Measurements from ENCODE around the gene SNX5. TPM values are rescaled to one million over a fixed set of nuclear protein-coding genes. Genes with fewer than 3 reads are reported as not detected.

The SNX5 gene
- total RNA-seq: 130 to 134 TPM (median 133 TPM) in 3 replicates

- Mint-ChIP-seq H3K4me1 (peaks cover 76% of the 10 kb centered on the region), H3K27ac (peak within 1 kb of the TSS; percentile 99), H3K36me3 (peaks cover 1% of the 10 kb centered on the region), H3K9me3 (no peaks in the 10 kb centered on the region), H3K27me3 (ENCODE audit: low read depth) (no peaks in the 10 kb centered on the region), H3K4me3 (peak within 1 kb of the TSS; percentile 93)
- DNase-seq (ENCODE audit: low spot score in 2 of 2, unreplicated experiment in 2 of 2): peak; percentile 98 to 99
- TF ChIP-seq CTCF (IDR thresholded peaks at IDR 0.05; ENCODE audit: unreplicated experiment): peak; percentile 5
Observed at GRCh38 chr20:17968366-17969277, at the start of gene SNX5, which contains the start of gene MGME1. TSS of gene SNX5 (minus strand) at chr20:17968794. CDS start at chr20:17968425, 369 bp downstream. TSS of gene MGME1 (plus strand) at chr20:17969018. CDS start at chr20:17969860, 842 bp downstream.

GRCh38 chr20:18018100-18018499 is 49.5 kb upstream of the SNX5 start:
- no peaks in the 10 kb centered on the region for H3K9me3 Mint-ChIP-seq
- TF ChIP-seq CTCF (IDR thresholded peaks at IDR 0.05; ENCODE audit: unreplicated experiment): no peak
- H3K36me3 Mint-ChIP-seq: peaks cover 19% of the 10 kb centered on the region
- no peaks in the 10 kb centered on the region for H3K4me1 Mint-ChIP-seq
- no peak for DNase-seq (ENCODE audit: low spot score in 2 of 2, unreplicated experiment in 2 of 2)
- H3K4me3 Mint-ChIP-seq: no peak overlapping the region
- no peak overlapping the region for H3K27ac Mint-ChIP-seq
- no peaks in the 10 kb centered on the region for H3K27me3 Mint-ChIP-seq (ENCODE audit: low read depth)

GRCh38 chr20:18016772-18017171 is 48.2 kb upstream of the SNX5 start:
- no peak for TF ChIP-seq CTCF (IDR thresholded peaks at IDR 0.05; ENCODE audit: unreplicated experiment)
- no peaks in the 10 kb centered on the region for H3K9me3 Mint-ChIP-seq
- H3K27me3 Mint-ChIP-seq (ENCODE audit: low read depth): no peaks in the 10 kb centered on the region
- DNase-seq (ENCODE audit: low spot score in 2 of 2, unreplicated experiment in 2 of 2): no peak
- no peak overlapping the region for H3K27ac Mint-ChIP-seq
- no peak overlapping the region for H3K4me3 Mint-ChIP-seq
- no peaks in the 10 kb centered on the region for H3K4me1 Mint-ChIP-seq
- H3K36me3 Mint-ChIP-seq: peaks cover 19% of the 10 kb centered on the region

GRCh38 chr20:18014411-18014810 is 45.8 kb upstream of the SNX5 start:
- no peak for DNase-seq (ENCODE audit: low spot score in 2 of 2, unreplicated experiment in 2 of 2)
- peaks cover 13% of the 10 kb centered on the region for H3K36me3 Mint-ChIP-seq
- no peak overlapping the region for H3K4me3 Mint-ChIP-seq
- no peaks in the 10 kb centered on the region for H3K9me3 Mint-ChIP-seq
- H3K4me1 Mint-ChIP-seq: no peaks in the 10 kb centered on the region
- no peak for TF ChIP-seq CTCF (IDR thresholded peaks at IDR 0.05; ENCODE audit: unreplicated experiment)
- no peaks in the 10 kb centered on the region for H3K27me3 Mint-ChIP-seq (ENCODE audit: low read depth)
- H3K27ac Mint-ChIP-seq: no peak overlapping the region

GRCh38 chr20:18012901-18013300 is 44.3 kb upstream of the SNX5 start:
- Mint-ChIP-seq H3K27me3 (ENCODE audit: low read depth) (no peaks in the 10 kb centered on the region), H3K36me3 (peaks cover 9% of the 10 kb centered on the region), H3K9me3 (no peaks in the 10 kb centered on the region), H3K4me3 (no peak overlapping the region), H3K4me1 (peaks cover under 1% of the 10 kb centered on the region), H3K27ac (no peak overlapping the region)
- no peak for DNase-seq (ENCODE audit: low spot score in 2 of 2, unreplicated experiment in 2 of 2)
- TF ChIP-seq CTCF (IDR thresholded peaks at IDR 0.05; ENCODE audit: unreplicated experiment): no peak

Data from mesothelial cell of epicardium (in vitro differentiated cells).